GM19463 (cell line): ENCODE data around the gene PSG1.
"Not testable (repeated sequence)": the region's sequence is repeated elsewhere in the genome, so short reads cannot be mapped to it uniquely, and the experiment has no call there.

Experiments used
- ATAC-seq: cut with Tn5 transposase; IDR thresholded peaks from one replicate; pipeline ENCODE4 v1.9.1; 2021; ENCODE audit warnings: mild to moderate bottlenecking, moderate library complexity; ENCODE audit not compliant: unreplicated experiment

PSG1 gene

DNA sequence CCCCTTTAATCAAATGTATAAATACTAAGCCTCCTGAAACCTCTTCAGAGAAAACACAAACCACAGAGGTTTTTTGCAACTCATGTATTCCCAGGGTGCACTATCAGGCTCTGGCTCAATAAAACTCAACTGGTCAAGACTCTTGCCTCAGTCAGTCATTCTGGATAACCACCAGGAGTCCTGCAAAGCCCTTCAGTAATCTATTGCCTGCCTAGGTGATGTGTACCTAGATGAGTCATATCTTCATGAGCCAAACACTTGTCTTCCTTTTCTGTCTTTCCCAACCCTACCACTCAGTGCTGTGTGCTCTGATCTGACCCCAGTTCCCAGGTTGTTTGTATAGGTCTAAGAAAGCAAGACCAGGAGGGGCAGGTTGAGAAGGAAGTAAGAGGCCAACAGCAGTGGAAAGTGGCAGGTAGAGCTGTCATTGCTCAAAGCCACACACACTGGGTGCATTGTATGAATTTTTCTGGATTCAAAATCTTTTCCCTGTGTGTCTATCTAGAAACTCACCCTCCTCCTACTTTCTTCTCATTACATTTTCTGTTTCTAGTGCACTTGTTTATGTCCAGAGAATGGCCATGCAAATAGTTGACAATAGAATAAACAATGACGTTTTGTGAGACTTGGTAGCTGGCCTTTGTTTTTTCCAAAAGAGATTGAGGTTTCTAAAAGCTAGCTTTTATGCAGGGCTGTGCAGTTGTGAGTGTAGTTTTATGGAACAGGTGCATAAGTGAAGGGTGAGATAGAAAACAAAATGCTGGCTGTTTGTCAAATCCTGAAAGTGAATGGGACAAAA is 48.1 kb downstream of the PSG1 start:
- no peak for ATAC-seq

DNA sequence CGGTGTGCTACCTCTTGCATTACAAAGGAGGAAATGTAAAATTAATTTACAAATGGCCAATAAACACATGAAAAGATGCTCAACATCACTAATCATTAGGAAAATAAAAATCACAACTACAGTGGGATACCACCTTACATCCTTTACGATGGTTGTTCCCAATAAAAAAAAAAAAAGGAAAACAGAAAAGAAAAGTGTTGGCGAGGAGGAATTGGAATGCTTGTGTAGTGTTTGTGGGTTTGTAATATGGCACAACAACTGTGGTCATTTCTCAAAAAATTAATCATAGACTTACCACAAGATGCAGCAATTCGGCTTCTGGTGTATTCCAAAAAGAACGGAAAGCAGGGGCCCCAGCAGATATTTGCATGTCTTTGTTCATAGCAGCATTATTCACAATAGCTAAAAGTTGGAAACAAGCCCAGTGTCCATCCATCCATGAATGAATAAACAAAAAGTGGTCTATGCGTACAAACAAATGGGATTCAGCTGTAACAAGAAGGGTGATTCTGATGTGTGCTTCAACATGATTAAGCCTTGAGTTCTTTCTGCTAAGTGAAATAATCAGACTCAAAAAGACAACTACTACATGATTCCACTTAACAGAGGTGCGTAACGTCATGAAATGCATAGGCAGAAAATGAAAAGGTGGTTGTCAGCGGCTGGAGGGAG is 58.1 kb downstream of the PSG1 start:
- not testable (repeated sequence) for ATAC-seq

- not testable (repeated sequence) for ATAC-seq
These were observed 59.4 kb downstream of the PSG1 start for GRCh38 chr19:42819960-42820650.

GRCh38 chr19:42816894-42817293 is 62.6 kb downstream of the PSG1 start:
- no peak for ATAC-seq
